Hindlimb muscle (tissue), 1 donor: Measurements from ENCODE around the gene LAIR1. TPM values are rescaled to one million over a fixed set of nuclear protein-coding genes. Genes with fewer than 3 reads are reported as not detected.
"Not testable (repeated sequence)": the region's sequence is repeated elsewhere in the genome, so short reads cannot be mapped to it uniquely, and the experiment has no call there.

Experiments
- DNase-seq: peaks from one replicate; pipeline ENCODE4 v3.0.0-alpha.2; 2013
- polyA plus RNA-seq: library from polyadenylated mRNA; unstranded; fragments of 120-200 nt; gene quantifications from one replicate; pipeline ENCODE4 v1.2.1, GENCODE V29; 2013; ENCODE audit not compliant: insufficient read length

The LAIR1 gene
- polyA plus RNA-seq = 10.0 TPM

GRCh38 chr19:54364775-54365257 is at the start of gene LAIR1:
Gene LAIR1 (minus strand): TSS chr19:54364931. CDS start chr19:54364804, 127 bp downstream.
- DNase-seq = no peak

GRCh38 chr19:54414156-54414555 is 49.4 kb upstream of the LAIR1 start:
- no peak for DNase-seq

- no peak for DNase-seq
Observed at GRCh38 chr19:54412877-54413276, 48.1 kb upstream of the LAIR1 start.

GRCh38 chr19:54411033-54411432 is 46.3 kb upstream of the LAIR1 start:
- no peak for DNase-seq

- no peak for DNase-seq
Observed at GRCh38 chr19:54408456-54409026, 43.8 kb upstream of the LAIR1 start.

- no peak for DNase-seq
Observed at GRCh38 chr19:54407780-54408179, 43.0 kb upstream of the LAIR1 start.

- no peak for DNase-seq
Observed at GRCh38 chr19:54405628-54406027, 40.9 kb upstream of the LAIR1 start.

GRCh38 chr19:54403054-54403453 is 38.3 kb upstream of the LAIR1 start:
- DNase-seq = no peak

- DNase-seq = no peak
Observed at GRCh38 chr19:54400913-54401312, 36.2 kb upstream of the LAIR1 start.

GRCh38 chr19:54399189-54399588 is 34.5 kb upstream of the LAIR1 start:
- no peak for DNase-seq

GRCh38 chr19:54395685-54396084 is 31.0 kb upstream of the LAIR1 start:
- DNase-seq = no peak

GRCh38 chr19:54393381-54393780 is 28.6 kb upstream of the LAIR1 start:
- no peak for DNase-seq

GRCh38 chr19:54392105-54392504 is 27.4 kb upstream of the LAIR1 start:
- no peak for DNase-seq

GRCh38 chr19:54391589-54392061 is 26.9 kb upstream of the LAIR1 start:
- DNase-seq = no peak

GRCh38 chr19:54390942-54391577 is 26.3 kb upstream of the LAIR1 start:
- DNase-seq = peak; percentile 58

GRCh38 chr19:54389553-54389952 is 24.8 kb upstream of the LAIR1 start:
- DNase-seq = no peak

GRCh38 chr19:54388802-54389139 is 24.0 kb upstream of the LAIR1 start:
- DNase-seq = no peak

GRCh38 chr19:54387991-54388801 is 23.5 kb upstream of the LAIR1 start:
- no peak for DNase-seq

- no peak for DNase-seq
Observed at GRCh38 chr19:54383330-54383729, 18.6 kb upstream of the LAIR1 start.

GRCh38 chr19:54382041-54382440 is 17.3 kb upstream of the LAIR1 start:
- DNase-seq = not testable (repeated sequence)

GRCh38 chr19:54380897-54381296 is 16.2 kb upstream of the LAIR1 start:
- DNase-seq = no peak

- no peak for DNase-seq
Observed at GRCh38 chr19:54379187-54379678, 14.5 kb upstream of the LAIR1 start.

- DNase-seq = no peak
Observed at GRCh38 chr19:54376610-54377285, 12.0 kb upstream of the LAIR1 start.
